HAP-1 (cell line): Measurements from ENCODE around the gene CPM.
"Not testable (repeated sequence)": the region's sequence is repeated elsewhere in the genome, so short reads cannot be mapped to it uniquely, and the experiment has no call there.

ENCODE experiments used
- DNase-seq, 2 experiments: peaks; one replicate each; pipeline ENCODE4 v3.0.0-alpha.2; 2016 to 2020; ENCODE audit warnings: low spot score in 2 of 2
- H3K27me3 ChIP-seq: fragments of 250-450 bp; sonication (Bioruptor Pico); 2 replicates; pipeline ENCODE4 v1.5.1; 2020; ENCODE audit warnings: low read depth, mild to moderate bottlenecking, moderate library complexity
- H3K36me3 ChIP-seq: fragments of 250-450 bp; sonication (Bioruptor Pico); replicated peaks from 2 replicates; pipeline ENCODE4 v1.5.1; 2020; ENCODE audit warnings: mild to moderate bottlenecking
- H3K4me1 ChIP-seq: fragments of 250-450 bp; sonication (Bioruptor Pico); 2 replicates; pipeline ENCODE4 v1.5.1; 2020; ENCODE audit warnings: mild to moderate bottlenecking
- H3K4me3 ChIP-seq: fragments of 250-450 bp; sonication (Bioruptor Pico); 2 replicates; pipeline ENCODE4 v1.5.1; 2020; ENCODE audit warnings: mild to moderate bottlenecking, moderate library complexity
- H3K9me3 ChIP-seq: fragments of 250-450 bp; sonication (Bioruptor Pico); 2 replicates; pipeline ENCODE4 v1.5.1; 2020; ENCODE audit warnings: mild to moderate bottlenecking, moderate library complexity
- in situ Hi-C: fragments of 300-500 bp; cut with MboI; formaldehyde crosslinking; loops from 3 replicates; pipeline ENCODE4 v1.14.3; 2020; ENCODE audit warnings: low sequenced_read_pairs, inconsistent platforms, mixed read lengths

CPM gene

GRCh38 chr12:68825569-68826217 lies 107.3 kb downstream of the CPM start:
- H3K9me3 ChIP-seq: no peaks in the 10 kb centered on the region
- peaks cover 81% of the 10 kb centered on the region for H3K36me3 ChIP-seq
- H3K27me3 ChIP-seq: no peaks in the 10 kb centered on the region
- no peak overlapping the region for H3K4me3 ChIP-seq
- in situ Hi-C loops: no loop called here
- DNase-seq: no peak
- H3K4me1 ChIP-seq: no peaks in the 10 kb centered on the region

DNA sequence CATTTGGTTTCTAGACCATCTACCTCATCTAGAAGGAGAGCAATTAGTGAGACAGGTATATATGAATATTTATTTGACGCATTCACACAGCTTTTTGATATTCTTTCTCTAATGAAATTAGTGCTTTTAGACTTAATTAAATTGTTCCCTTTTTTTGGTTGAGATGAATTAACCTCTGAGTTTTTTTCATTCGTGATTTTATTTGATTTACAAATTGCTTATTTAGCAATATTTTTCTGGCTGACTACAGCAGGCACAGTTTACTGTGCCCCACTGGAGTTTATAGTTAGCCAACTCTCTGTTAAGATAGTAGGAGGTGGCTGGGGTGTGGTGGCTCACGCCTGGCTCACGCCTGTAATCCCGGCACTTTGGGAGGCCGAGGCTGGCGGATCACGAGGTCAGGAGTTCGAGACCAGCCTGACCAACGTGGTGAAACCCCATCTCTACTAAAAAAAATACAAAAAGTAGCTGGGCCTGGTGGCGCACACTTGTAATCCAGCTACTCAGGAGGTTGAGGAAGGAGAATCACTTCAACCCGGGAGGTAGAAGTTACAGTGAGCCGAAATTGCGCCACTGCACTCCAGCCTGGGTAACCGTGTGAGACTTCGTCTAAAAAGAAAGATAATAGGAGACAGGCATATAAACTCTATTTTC lies 108.2 kb downstream of the CPM start:
- Histone ChIP-seq H3K4me3 (no peak overlapping the region), H3K36me3 (peaks cover 88% of the 10 kb centered on the region), H3K9me3 (no peaks in the 10 kb centered on the region), H3K4me1 (no peaks in the 10 kb centered on the region), H3K27me3 (no peaks in the 10 kb centered on the region)
- in situ Hi-C loops: no loop called here
- no peak for DNase-seq

- Histone ChIP-seq H3K36me3 (peaks cover 91% of the 10 kb centered on the region), H3K4me3 (no peak overlapping the region), H3K27me3 (no peaks in the 10 kb centered on the region), H3K4me1 (no peaks in the 10 kb centered on the region), H3K9me3 (no peaks in the 10 kb centered on the region)
- DNase-seq: no peak
- in situ Hi-C loops: no loop called here
Observed at GRCh38 chr12:68824131-68824530, 108.8 kb downstream of the CPM start.

GRCh38 chr12:68823696-68824095 lies 109.3 kb downstream of the CPM start:
- Histone ChIP-seq H3K27me3 (no peaks in the 10 kb centered on the region), H3K36me3 (peaks cover 91% of the 10 kb centered on the region), H3K4me1 (no peaks in the 10 kb centered on the region), H3K9me3 (no peaks in the 10 kb centered on the region), H3K4me3 (no peak overlapping the region)
- DNase-seq: no peak
- in situ Hi-C loops: no loop called here

DNA sequence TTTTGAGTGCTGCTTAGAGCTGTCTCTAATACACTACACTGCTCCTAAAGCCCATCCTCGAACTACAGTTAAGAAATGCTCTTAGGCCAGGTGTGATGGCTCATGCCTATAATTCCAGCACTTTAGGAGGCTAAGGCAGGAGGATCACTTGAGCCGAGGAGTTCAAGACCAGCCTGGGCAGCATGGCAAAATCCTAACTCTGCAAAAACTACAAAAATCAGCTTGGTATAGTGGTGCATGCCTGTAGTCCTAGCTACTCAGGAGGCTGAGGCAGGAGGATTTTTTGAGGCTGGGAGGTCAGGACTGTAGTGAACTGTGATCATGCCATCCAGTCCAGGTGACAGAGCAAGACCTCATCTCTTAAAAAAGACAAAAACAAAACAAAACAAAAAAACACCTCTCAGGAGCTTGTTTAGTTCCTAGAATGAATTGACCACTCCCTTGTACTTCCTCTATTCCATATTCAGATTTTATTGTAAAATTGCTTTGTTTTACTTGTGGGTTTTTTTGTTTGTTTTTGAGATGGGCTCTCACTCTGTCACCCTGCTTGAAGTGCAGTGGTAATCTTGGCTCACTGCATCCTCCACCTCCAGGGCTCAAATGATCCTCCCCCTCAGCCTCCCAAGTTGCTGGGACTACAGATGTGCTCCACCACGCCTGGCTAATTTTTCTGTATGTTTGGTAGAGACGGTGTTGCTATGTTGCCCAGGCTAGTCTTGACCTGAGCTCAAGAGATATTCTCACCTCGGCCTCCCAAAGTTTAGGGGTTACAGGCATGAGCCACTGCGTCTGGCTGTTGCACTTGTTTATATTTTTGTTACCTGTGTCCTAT lies 111.4 kb downstream of the CPM start:
- Histone ChIP-seq H3K4me1 (no peaks in the 10 kb centered on the region), H3K36me3 (peaks cover 86% of the 10 kb centered on the region), H3K9me3 (no peaks in the 10 kb centered on the region), H3K27me3 (no peaks in the 10 kb centered on the region), H3K4me3 (no peak overlapping the region)
- in situ Hi-C loops: no loop called here
- DNase-seq: no peak

DNA sequence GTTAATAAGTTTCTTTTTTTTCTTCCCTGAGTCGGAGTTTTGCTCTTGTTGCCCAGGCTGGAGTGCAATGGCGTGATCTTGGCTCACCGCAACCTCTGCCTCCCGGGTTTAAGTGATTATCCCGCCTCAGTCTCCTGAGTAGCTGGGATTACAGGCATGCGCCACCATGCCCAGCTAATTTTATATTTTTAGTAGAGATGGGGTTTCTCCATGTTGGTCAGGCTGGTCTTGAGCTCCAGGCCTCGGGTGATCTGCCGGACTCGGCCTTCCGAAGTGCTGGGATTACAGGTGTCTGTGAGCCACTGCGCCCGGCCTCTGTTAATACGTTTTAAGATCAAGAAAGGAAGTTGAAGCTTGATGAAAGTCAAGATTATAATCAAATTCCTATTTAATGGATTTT lies 113.5 kb downstream of the CPM start:
- H3K36me3 ChIP-seq: peaks cover 85% of the 10 kb centered on the region
- DNase-seq, H3K4me1 ChIP-seq, H3K9me3 ChIP-seq, in situ Hi-C loops, H3K4me3 ChIP-seq, H3K27me3 ChIP-seq: not testable (repeated sequence)

DNA sequence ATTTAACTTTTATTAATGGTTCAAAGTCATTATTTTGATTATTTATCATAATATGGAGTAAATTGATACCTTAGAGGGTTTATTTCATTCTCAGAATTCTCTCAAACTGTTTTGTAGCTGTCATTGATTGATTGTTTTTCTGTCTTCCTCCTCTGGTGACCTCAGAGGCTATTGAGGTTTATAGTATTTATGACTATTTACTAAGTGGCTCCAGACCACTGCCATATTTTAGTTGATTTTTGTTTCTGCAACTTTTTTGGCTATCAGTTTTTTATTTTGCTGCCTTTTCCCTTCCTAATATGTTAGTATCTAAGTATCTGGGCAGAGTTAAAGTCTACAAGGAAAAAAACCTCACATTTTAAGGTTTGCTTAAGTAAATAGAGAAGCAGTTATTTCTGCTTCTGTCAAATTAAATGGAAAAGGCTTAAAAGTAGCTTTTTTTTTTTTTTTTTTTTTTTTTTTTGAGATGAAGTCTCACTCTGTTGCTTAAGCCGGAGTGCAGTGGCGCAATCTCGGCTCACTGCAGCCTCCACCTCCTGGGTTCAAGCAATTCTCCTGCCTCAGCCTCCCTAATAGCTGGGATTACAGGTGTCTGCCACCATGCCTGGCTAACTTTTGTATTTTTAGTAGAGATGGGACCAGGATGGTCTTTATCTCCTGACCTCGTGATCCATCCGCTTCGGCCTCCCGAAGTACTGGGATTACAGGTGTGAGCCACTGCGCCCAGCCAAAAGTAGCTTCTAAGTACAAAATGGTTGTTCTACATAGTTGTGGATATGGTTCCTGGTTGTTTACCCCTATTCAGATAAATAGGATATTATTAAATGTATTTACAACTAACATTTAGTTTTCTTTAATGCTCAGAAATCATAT lies 116.8 kb downstream of the CPM start:
- no peaks in the 10 kb centered on the region for H3K4me1 ChIP-seq
- no peaks in the 10 kb centered on the region for H3K9me3 ChIP-seq
- peaks cover 79% of the 10 kb centered on the region for H3K36me3 ChIP-seq
- in situ Hi-C loops: no loop called here
- no peak overlapping the region for H3K4me3 ChIP-seq
- DNase-seq: no peak
- H3K27me3 ChIP-seq: no peaks in the 10 kb centered on the region

GRCh38 chr12:68815232-68815927 lies 117.6 kb downstream of the CPM start:
- in situ Hi-C loops: no loop called here
- Histone ChIP-seq H3K36me3 (peaks cover 79% of the 10 kb centered on the region), H3K27me3 (no peaks in the 10 kb centered on the region), H3K9me3 (no peaks in the 10 kb centered on the region), H3K4me3 (no peak overlapping the region), H3K4me1 (no peaks in the 10 kb centered on the region)
- no peak for DNase-seq

DNA sequence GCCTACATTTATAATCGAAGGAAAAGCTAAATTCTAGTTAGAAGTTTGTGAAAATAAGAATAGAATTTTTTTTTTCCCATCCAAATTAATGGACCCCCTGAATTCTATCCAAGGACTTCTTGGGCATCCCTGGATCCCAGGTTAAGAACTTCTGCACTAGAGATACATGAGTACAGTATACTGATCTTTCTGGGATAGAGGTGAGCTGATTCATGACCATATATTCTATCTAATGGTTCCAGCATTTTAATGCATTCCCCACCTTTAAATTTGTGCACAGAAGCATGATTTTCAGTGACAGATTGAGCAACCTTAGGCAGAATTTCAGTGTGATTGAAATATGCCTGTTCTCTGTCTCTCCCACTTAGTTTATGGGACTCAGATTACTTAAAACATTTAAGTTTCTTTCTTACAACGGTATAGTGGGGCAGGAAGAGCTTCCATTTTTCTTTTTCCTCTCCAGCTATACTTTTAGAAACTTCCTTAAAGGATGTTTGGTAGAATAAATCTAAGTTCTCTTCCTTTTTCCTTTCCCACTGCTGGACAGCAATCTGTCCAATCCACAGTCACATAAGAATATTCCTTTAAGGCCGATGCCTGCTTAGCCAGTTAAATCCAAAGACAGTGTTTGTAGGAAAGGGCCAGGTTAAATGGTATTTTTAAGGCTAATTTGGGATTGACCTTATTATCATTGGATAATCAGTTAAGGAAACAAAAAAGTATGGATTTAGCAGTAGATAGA lies 118.3 kb downstream of the CPM start:
- H3K4me1 ChIP-seq: no peaks in the 10 kb centered on the region

DNA sequence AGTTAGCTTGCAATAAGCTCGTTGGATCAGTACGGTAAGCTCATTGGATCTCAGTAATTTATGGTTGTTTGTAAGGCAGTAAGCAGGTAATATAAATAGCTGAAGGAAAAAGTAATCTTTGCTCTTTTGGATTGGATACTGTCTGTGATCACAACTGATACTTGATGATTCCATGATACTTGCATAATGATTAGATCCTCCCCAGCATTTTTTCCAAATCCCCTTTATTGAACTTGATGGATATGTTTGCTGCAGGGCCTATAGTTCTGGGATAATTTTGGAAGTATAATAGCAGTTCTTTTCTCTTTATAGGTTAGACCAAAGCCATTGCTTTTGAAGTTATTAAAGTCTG lies 119.8 kb downstream of the CPM start:
- in situ Hi-C loops: no loop called here
- Histone ChIP-seq H3K27me3 (no peaks in the 10 kb centered on the region), H3K4me1 (no peaks in the 10 kb centered on the region), H3K4me3 (no peak overlapping the region), H3K9me3 (no peaks in the 10 kb centered on the region), H3K36me3 (peaks cover 73% of the 10 kb centered on the region)
- no peak for DNase-seq

More for the DNA sequence above, 118.3 kb downstream of the CPM start:
- H3K9me3 ChIP-seq: no peaks in the 10 kb centered on the region
- DNase-seq: no peak
- H3K4me3 ChIP-seq: no peak overlapping the region
- peaks cover 78% of the 10 kb centered on the region for H3K36me3 ChIP-seq
- in situ Hi-C loops: no loop called here
- H3K27me3 ChIP-seq: no peaks in the 10 kb centered on the region

DNA sequence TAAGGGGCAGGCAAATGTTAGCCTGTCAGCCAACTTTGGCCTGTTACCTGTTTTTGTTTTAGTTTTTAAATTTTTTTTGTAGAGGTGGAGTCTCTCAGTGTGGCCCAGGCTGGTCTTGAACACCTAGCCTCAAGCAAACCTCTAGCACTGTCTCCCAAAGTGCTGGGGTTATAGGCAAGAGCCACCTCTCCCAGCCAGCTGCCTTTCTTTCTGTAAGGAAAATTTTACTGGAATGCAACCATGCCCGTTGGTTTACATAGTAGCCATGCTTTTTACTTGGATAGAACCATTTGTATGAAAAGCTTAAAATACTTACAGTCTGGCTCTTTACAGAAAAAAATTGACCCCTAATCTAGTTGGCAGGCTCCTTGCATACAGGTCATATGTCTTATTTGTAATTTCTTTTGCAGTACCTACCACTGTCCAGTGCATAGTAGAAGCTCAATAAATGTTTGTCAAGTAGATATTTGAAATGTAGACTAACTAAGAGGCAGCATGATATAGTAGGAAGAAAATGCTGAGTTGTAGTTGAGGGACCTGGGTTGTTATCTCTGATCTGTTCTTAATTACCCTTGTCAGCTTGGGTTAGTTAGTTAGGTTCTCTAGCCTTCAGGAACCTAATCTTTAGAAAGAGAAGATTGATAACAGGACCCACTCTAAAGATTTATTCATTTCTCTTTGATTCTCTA lies 120.3 kb downstream of the CPM start:
- in situ Hi-C loops: no loop called here
- no peaks in the 10 kb centered on the region for H3K27me3 ChIP-seq
- no peak overlapping the region for H3K4me3 ChIP-seq
- DNase-seq: no peak
- H3K9me3 ChIP-seq: no peaks in the 10 kb centered on the region
- no peaks in the 10 kb centered on the region for H3K4me1 ChIP-seq
- peaks cover 70% of the 10 kb centered on the region for H3K36me3 ChIP-seq

DNA sequence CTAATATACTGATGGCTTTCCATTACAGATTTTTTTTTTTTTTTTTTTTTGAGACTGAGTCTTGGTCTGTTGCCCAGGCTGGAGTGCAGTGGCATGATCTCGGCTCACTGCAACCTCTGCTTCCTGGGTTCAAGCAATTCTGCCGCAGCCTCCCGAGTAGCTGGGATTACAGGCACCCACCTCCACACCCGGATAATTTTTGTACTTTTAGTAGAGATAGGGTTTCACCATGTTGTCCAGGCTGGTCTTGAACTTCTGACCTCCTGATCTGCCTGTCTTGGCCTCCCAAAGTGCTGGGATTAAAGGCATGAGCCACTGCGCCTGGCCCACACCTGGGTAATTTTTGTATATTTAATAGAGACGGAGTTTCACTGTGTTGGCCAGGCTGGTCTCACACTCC lies 121.4 kb downstream of the CPM start:
- H3K4me1 ChIP-seq, in situ Hi-C loops, DNase-seq, H3K27me3 ChIP-seq, H3K9me3 ChIP-seq, H3K4me3 ChIP-seq: not testable (repeated sequence)
- H3K36me3 ChIP-seq: peaks cover 60% of the 10 kb centered on the region
